Measurements from ENCODE around the gene GARIN3.

GARIN3 gene

DNA sequence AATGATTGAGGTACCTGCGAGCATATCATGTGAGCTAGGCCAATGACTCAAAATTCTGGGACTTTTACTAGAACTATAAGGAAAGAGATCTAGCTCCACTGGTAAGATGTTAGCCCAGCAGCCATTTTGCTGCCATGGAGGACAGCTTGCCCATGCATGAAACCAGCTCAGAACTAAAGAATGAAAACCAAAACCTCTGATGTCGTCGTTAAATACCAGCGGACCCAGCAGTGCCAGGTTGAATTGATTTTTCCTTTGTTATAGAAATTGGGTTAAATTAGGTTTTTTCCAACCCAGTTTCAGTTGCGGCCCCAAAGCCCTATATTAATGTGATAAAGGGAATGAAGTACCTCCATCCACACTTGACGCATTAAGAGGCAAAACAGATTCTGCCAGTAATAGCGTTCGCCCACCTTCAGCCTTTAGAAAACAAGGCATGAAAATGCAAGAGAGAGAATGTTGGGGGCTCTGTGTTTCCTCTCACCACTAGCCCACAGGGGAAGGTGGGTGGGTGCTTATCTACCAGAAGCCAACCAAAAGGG, 9.1 kb upstream of the GARIN3 start:
- H3K9me2 ChIP-seq (replicated peaks; ENCODE audit: insufficient read depth, low read length), result no peaks in the 10 kb centered on the region
- H3F3A ChIP-seq (ENCODE audit: insufficient read depth, low read length), result peaks cover 19% of the 10 kb centered on the region
- no peak overlapping the region for H3K4me2 ChIP-seq (ENCODE audit: low read depth, low read length)
- H3K9me3 ChIP-seq (replicated peaks; ENCODE audit: insufficient read depth, low read length), result no peaks in the 10 kb centered on the region
- no peaks in the 10 kb centered on the region for H3K79me2 ChIP-seq (ENCODE audit: low read length)
- H2AFZ ChIP-seq (ENCODE audit: low read length), result no peak overlapping the region
- H3K9ac ChIP-seq (ENCODE audit: low read length), result no peak overlapping the region
- H3K4me1 ChIP-seq (ENCODE audit: low read length), result peaks cover 23% of the 10 kb centered on the region
- no peaks in the 10 kb centered on the region for H4K20me1 ChIP-seq (ENCODE audit: insufficient read depth, low read length)
- no peak overlapping the region for H3K4me3 ChIP-seq (ENCODE audit: low read length)
- H3K27me3 ChIP-seq (replicated peaks; ENCODE audit: insufficient read depth, low read length), result no peaks in the 10 kb centered on the region
- no peaks in the 10 kb centered on the region for H3K36me3 ChIP-seq (replicated peaks; ENCODE audit: insufficient read depth, low read length)
- H3K27ac ChIP-seq (ENCODE audit: low read length), result no peak overlapping the region
- DNase-seq, result no peak
- TF ChIP-seq, protein P1, sequence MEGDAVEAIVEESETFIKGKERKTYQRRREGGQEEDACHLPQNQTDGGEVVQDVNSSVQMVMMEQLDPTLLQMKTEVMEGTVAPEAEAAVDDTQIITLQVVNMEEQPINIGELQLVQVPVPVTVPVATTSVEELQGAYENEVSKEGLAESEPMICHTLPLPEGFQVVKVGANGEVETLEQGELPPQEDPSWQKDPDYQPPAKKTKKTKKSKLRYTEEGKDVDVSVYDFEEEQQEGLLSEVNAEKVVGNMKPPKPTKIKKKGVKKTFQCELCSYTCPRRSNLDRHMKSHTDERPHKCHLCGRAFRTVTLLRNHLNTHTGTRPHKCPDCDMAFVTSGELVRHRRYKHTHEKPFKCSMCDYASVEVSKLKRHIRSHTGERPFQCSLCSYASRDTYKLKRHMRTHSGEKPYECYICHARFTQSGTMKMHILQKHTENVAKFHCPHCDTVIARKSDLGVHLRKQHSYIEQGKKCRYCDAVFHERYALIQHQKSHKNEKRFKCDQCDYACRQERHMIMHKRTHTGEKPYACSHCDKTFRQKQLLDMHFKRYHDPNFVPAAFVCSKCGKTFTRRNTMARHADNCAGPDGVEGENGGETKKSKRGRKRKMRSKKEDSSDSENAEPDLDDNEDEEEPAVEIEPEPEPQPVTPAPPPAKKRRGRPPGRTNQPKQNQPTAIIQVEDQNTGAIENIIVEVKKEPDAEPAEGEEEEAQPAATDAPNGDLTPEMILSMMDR (IDR thresholded peaks at IDR 0.05; ENCODE audit: low read length), result no peak
- TF ChIP-seq EZH2 (optimal IDR thresholded peaks at IDR 0.05; ENCODE audit: low read depth, low read length), result no peak
- no peak for TF ChIP-seq EZH2phosphoT487 (IDR thresholded peaks at IDR 0.05; ENCODE audit: low read length)

DNA sequence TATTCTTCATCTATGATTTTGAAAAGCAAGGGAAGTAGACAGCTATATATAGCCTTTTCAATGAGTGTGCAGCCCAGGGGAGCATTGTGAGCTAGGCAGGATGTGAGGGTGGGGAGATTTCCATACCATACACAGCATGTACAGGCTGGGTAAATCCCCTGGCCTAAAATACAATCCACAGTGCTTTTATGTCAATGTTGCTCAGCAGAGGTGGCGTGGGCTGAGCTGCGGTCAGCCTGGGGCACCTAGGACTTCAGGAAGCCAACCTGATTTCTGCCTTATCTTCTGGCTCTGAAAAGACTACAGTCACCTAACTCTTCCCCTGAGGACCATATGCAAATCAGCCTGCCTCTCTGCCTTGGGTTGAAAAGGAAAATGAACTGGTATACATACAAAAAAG, 6.3 kb upstream of the GARIN3 start:
- no peaks in the 10 kb centered on the region for H3K9me2 ChIP-seq (replicated peaks; ENCODE audit: insufficient read depth, low read length)
- peak overlapping the region; percentile 80 for H3K4me2 ChIP-seq (ENCODE audit: low read depth, low read length)
- no peaks in the 10 kb centered on the region for H3K27me3 ChIP-seq (replicated peaks; ENCODE audit: insufficient read depth, low read length)
- H3K4me3 ChIP-seq (ENCODE audit: low read length), result peak overlapping the region; percentile 52
- peak overlapping the region; percentile 62 for H3K9ac ChIP-seq (ENCODE audit: low read length)
- peaks cover 22% of the 10 kb centered on the region for H3F3A ChIP-seq (ENCODE audit: insufficient read depth, low read length)
- H3K4me1 ChIP-seq (ENCODE audit: low read length), result peaks cover 34% of the 10 kb centered on the region
- no peaks in the 10 kb centered on the region for H3K36me3 ChIP-seq (replicated peaks; ENCODE audit: insufficient read depth, low read length)
- H3K79me2 ChIP-seq (ENCODE audit: low read length), result no peaks in the 10 kb centered on the region
- H3K9me3 ChIP-seq (replicated peaks; ENCODE audit: insufficient read depth, low read length), result no peaks in the 10 kb centered on the region
- peak overlapping the region; percentile 76 for H2AFZ ChIP-seq (ENCODE audit: low read length)
- no peaks in the 10 kb centered on the region for H4K20me1 ChIP-seq (ENCODE audit: insufficient read depth, low read length)
- peak overlapping the region; percentile 90 for H3K27ac ChIP-seq (ENCODE audit: low read length)
- peak; percentile 96 for DNase-seq
- TF ChIP-seq EZH2phosphoT487 (IDR thresholded peaks at IDR 0.05; ENCODE audit: low read length) (no peak), EZH2 (optimal IDR thresholded peaks at IDR 0.05; ENCODE audit: low read depth, low read length) (no peak)
- TF ChIP-seq, protein P1 (IDR thresholded peaks at IDR 0.05; ENCODE audit: low read length), result no peak

DNA sequence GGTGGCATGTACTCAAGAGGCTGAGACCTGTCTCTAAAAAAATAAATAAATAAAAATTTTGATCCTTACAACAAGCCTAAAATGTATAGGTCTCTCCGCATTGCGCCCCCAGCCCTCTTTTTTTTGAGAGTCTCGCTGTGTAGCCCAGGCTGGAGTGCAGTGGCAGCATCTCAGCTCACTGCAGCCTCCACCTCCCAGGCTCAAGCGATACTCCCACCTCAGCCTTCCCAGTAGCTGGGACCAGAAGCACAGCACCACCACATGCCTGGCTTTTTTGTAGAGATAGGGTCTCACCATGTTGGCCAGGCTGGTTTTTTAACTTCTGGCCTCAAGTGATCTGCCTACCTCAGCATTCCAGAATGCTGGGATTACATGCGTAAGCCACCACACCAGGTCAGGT, 2.2 kb upstream of the GARIN3 start:
- Histone ChIP-seq H3K27me3 (replicated peaks; ENCODE audit: insufficient read depth, low read length) (no peaks in the 10 kb centered on the region), H4K20me1 (ENCODE audit: insufficient read depth, low read length) (no peaks in the 10 kb centered on the region), H3K36me3 (replicated peaks; ENCODE audit: insufficient read depth, low read length) (no peaks in the 10 kb centered on the region), H3K9me2 (replicated peaks; ENCODE audit: insufficient read depth, low read length) (no peaks in the 10 kb centered on the region), H3K27ac (ENCODE audit: low read length) (no peak overlapping the region), H2AFZ (ENCODE audit: low read length) (no peak overlapping the region), H3K4me1 (ENCODE audit: low read length) (peaks cover 45% of the 10 kb centered on the region), H3K79me2 (ENCODE audit: low read length) (no peaks in the 10 kb centered on the region), H3F3A (ENCODE audit: insufficient read depth, low read length) (peaks cover 28% of the 10 kb centered on the region), H3K4me3 (ENCODE audit: low read length) (no peak overlapping the region), H3K9ac (ENCODE audit: low read length) (no peak overlapping the region), H3K9me3 (replicated peaks; ENCODE audit: insufficient read depth, low read length) (no peaks in the 10 kb centered on the region), H3K4me2 (ENCODE audit: low read depth, low read length) (no peak overlapping the region)
- TF ChIP-seq EZH2 (optimal IDR thresholded peaks at IDR 0.05; ENCODE audit: low read depth, low read length), result no peak
- DNase-seq, result no peak

DNA sequence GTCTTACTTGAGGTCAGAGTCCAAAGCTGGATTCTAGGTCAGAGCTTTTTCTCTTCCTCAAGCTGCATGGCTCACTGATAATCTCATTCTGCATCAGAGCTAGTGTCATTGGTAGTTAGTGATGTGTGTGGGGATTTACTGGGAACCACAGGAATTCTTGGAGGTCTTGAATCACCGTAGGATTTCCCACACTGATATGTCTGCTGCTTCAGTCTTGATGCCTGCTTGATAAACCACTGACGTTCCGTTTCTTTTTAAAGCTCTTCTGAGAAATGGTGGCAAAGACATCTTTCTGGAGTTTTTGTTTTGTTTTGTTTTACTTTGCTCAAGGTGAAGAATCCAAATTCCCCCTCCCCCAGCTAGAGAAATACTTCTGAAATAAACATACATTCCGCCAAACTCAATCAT, 1.2 kb upstream of the GARIN3 start:
- Histone ChIP-seq H3K9me2 (replicated peaks; ENCODE audit: insufficient read depth, low read length) (no peaks in the 10 kb centered on the region), H4K20me1 (ENCODE audit: insufficient read depth, low read length) (no peaks in the 10 kb centered on the region), H2AFZ (ENCODE audit: low read length) (peak overlapping the region; percentile 93), H3K4me2 (ENCODE audit: low read depth, low read length) (peak overlapping the region; percentile 93), H3K9ac (ENCODE audit: low read length) (peak overlapping the region; percentile 54), H3K79me2 (ENCODE audit: low read length) (no peaks in the 10 kb centered on the region), H3F3A (ENCODE audit: insufficient read depth, low read length) (peaks cover 17% of the 10 kb centered on the region), H3K4me3 (ENCODE audit: low read length) (peak overlapping the region; percentile 52), H3K27me3 (replicated peaks; ENCODE audit: insufficient read depth, low read length) (no peaks in the 10 kb centered on the region), H3K9me3 (replicated peaks; ENCODE audit: insufficient read depth, low read length) (no peaks in the 10 kb centered on the region), H3K27ac (ENCODE audit: low read length) (peak overlapping the region; percentile 88), H3K4me1 (ENCODE audit: low read length) (peaks cover 38% of the 10 kb centered on the region), H3K36me3 (replicated peaks; ENCODE audit: insufficient read depth, low read length) (no peaks in the 10 kb centered on the region)
- no peak for TF ChIP-seq EZH2phosphoT487 (IDR thresholded peaks at IDR 0.05; ENCODE audit: low read length)
- no peak for TF ChIP-seq EZH2 (optimal IDR thresholded peaks at IDR 0.05; ENCODE audit: low read depth, low read length)
- TF ChIP-seq, protein P1 (IDR thresholded peaks at IDR 0.05; ENCODE audit: low read length), result no peak
- peak; percentile 71 for DNase-seq

Data from MM.1S (cell line).